ENCODE results near the gene LRRIQ1. TPM values are rescaled to one million over a fixed set of nuclear protein-coding genes. Genes with fewer than 3 reads are reported as not detected.
"Not testable (repeated sequence)": the region's sequence is repeated elsewhere in the genome, so short reads cannot be mapped to it uniquely, and the experiment has no call there.

Gene LRRIQ1
- not detected for total RNA-seq

- POLR2A ChIA-PET = no interaction called here
- no peaks in the 10 kb centered on the region for H3K36me3 Mint-ChIP-seq
- peak; percentile 65 for ATAC-seq (ENCODE audit: low read depth)
- no peak within 1 kb of the TSS for H3K27ac Mint-ChIP-seq
- H3K27me3 Mint-ChIP-seq = peaks cover 6% of the 10 kb centered on the region
- no peaks in the 10 kb centered on the region for H3K9me3 Mint-ChIP-seq
- peak; percentile 36 for DNase-seq
- peaks cover 1% of the 10 kb centered on the region for H3K4me1 Mint-ChIP-seq
- H3K4me3 Mint-ChIP-seq = peak within 1 kb of the TSS; percentile 75
Measured at GRCh38 chr12:85036234-85036707, at the start of gene LRRIQ1, which contains the start of gene TSPAN19. Gene LRRIQ1, plus strand, starts transcription at chr12:85036351. Its CDS starts 1,826 bp downstream, at chr12:85038177. Gene TSPAN19, minus strand, starts transcription at chr12:85036277. Its CDS starts 6,331 bp downstream, at chr12:85029946.

GRCh38 chr12:84986586-84986985, 49.6 kb upstream of the LRRIQ1 start:
- no peak for DNase-seq
- H3K27ac Mint-ChIP-seq = no peak overlapping the region
- no peak for ATAC-seq (ENCODE audit: low read depth)
- POLR2A ChIA-PET = no interaction called here
- H3K4me3 Mint-ChIP-seq = no peak overlapping the region
- H3K27me3 Mint-ChIP-seq = no peaks in the 10 kb centered on the region
- no peaks in the 10 kb centered on the region for H3K9me3 Mint-ChIP-seq
- no peaks in the 10 kb centered on the region for H3K4me1 Mint-ChIP-seq
- no peaks in the 10 kb centered on the region for H3K36me3 Mint-ChIP-seq

GRCh38 chr12:84994426-84994825, 41.7 kb upstream of the LRRIQ1 start:
- no peak overlapping the region for H3K27ac Mint-ChIP-seq
- H3K9me3 Mint-ChIP-seq = peaks cover 2% of the 10 kb centered on the region
- H3K36me3 Mint-ChIP-seq = no peaks in the 10 kb centered on the region
- ATAC-seq (ENCODE audit: low read depth) (no peak), DNase-seq (no peak)
- H3K27me3 Mint-ChIP-seq = peaks cover 3% of the 10 kb centered on the region
- no peak overlapping the region for H3K4me3 Mint-ChIP-seq
- POLR2A ChIA-PET = no interaction called here
- peaks cover 2% of the 10 kb centered on the region for H3K4me1 Mint-ChIP-seq

- no peak overlapping the region for H3K27ac Mint-ChIP-seq
- DNase-seq (no peak), ATAC-seq (ENCODE audit: low read depth) (no peak)
- POLR2A ChIA-PET = no interaction called here
- no peak overlapping the region for H3K4me3 Mint-ChIP-seq
- H3K36me3 Mint-ChIP-seq = no peaks in the 10 kb centered on the region
- peaks cover 2% of the 10 kb centered on the region for H3K4me1 Mint-ChIP-seq
- peaks cover 2% of the 10 kb centered on the region for H3K9me3 Mint-ChIP-seq
- peaks cover 3% of the 10 kb centered on the region for H3K27me3 Mint-ChIP-seq
Measured at GRCh38 chr12:84995641-84996040, 40.5 kb upstream of the LRRIQ1 start.

GRCh38 chr12:84996759-84997158, 39.4 kb upstream of the LRRIQ1 start:
- peaks cover 2% of the 10 kb centered on the region for H3K27me3 Mint-ChIP-seq
- no peak overlapping the region for H3K27ac Mint-ChIP-seq
- H3K4me3 Mint-ChIP-seq = no peak overlapping the region
- H3K9me3 Mint-ChIP-seq = peaks cover 2% of the 10 kb centered on the region
- DNase-seq (no peak), ATAC-seq (ENCODE audit: low read depth) (no peak)
- no peaks in the 10 kb centered on the region for H3K36me3 Mint-ChIP-seq
- POLR2A ChIA-PET = no interaction called here
- H3K4me1 Mint-ChIP-seq = peaks cover 2% of the 10 kb centered on the region

- ATAC-seq (ENCODE audit: low read depth) (no peak), DNase-seq (no peak)
- Mint-ChIP-seq H3K27me3 (no peaks in the 10 kb centered on the region), H3K27ac (no peak overlapping the region), H3K4me3 (no peak overlapping the region), H3K9me3 (peaks cover 2% of the 10 kb centered on the region), H3K4me1 (peaks cover 2% of the 10 kb centered on the region), H3K36me3 (no peaks in the 10 kb centered on the region)
- POLR2A ChIA-PET = no interaction called here
Measured at GRCh38 chr12:84998341-84998740, 37.8 kb upstream of the LRRIQ1 start.

GRCh38 chr12:85000729-85001128, 35.4 kb upstream of the LRRIQ1 start:
- Mint-ChIP-seq H3K4me1 (no peaks in the 10 kb centered on the region), H3K36me3 (no peaks in the 10 kb centered on the region), H3K27me3 (peaks cover 2% of the 10 kb centered on the region), H3K27ac (no peak overlapping the region), H3K4me3 (no peak overlapping the region), H3K9me3 (no peaks in the 10 kb centered on the region)
- no peak for DNase-seq
- POLR2A ChIA-PET = no interaction called here
- no peak for ATAC-seq (ENCODE audit: low read depth)

GRCh38 chr12:85002778-85003296, 33.3 kb upstream of the LRRIQ1 start:
- POLR2A ChIA-PET = no interaction called here
- Mint-ChIP-seq H3K36me3 (no peaks in the 10 kb centered on the region), H3K27me3 (peaks cover 2% of the 10 kb centered on the region), H3K27ac (no peak overlapping the region), H3K9me3 (no peaks in the 10 kb centered on the region), H3K4me1 (no peaks in the 10 kb centered on the region), H3K4me3 (no peak overlapping the region)
- ATAC-seq (ENCODE audit: low read depth) (no peak), DNase-seq (no peak)

- no peaks in the 10 kb centered on the region for H3K9me3 Mint-ChIP-seq
- DNase-seq (no peak), ATAC-seq (ENCODE audit: low read depth) (no peak)
Measured at GRCh38 chr12:85004204-85004603, 31.9 kb upstream of the LRRIQ1 start.

GRCh38 chr12:85005047-85005446, 31.1 kb upstream of the LRRIQ1 start:
- POLR2A ChIA-PET; H3K27ac Mint-ChIP-seq; H3K27me3 Mint-ChIP-seq; H3K9me3 Mint-ChIP-seq; H3K36me3 Mint-ChIP-seq; H3K4me1 Mint-ChIP-seq; H3K4me3 Mint-ChIP-seq; ATAC-seq (ENCODE audit: low read depth); DNase-seq: not testable (repeated sequence)

More at GRCh38 chr12:85004204-85004603, 31.9 kb upstream of the LRRIQ1 start:
- POLR2A ChIA-PET = no interaction called here
- peaks cover 2% of the 10 kb centered on the region for H3K27me3 Mint-ChIP-seq
- H3K4me1 Mint-ChIP-seq = no peaks in the 10 kb centered on the region
- no peak overlapping the region for H3K4me3 Mint-ChIP-seq
- H3K27ac Mint-ChIP-seq = no peak overlapping the region
- no peaks in the 10 kb centered on the region for H3K36me3 Mint-ChIP-seq

GRCh38 chr12:85005615-85006014, 30.5 kb upstream of the LRRIQ1 start:
- POLR2A ChIA-PET = no interaction called here
- no peak for ATAC-seq (ENCODE audit: low read depth)
- H3K27ac Mint-ChIP-seq = no peak overlapping the region

GRCh38 chr12:85006206-85006605, 29.9 kb upstream of the LRRIQ1 start:
- no peaks in the 10 kb centered on the region for H3K9me3 Mint-ChIP-seq
- no peak for DNase-seq
- peaks cover 2% of the 10 kb centered on the region for H3K27me3 Mint-ChIP-seq
- no peaks in the 10 kb centered on the region for H3K36me3 Mint-ChIP-seq
- no peaks in the 10 kb centered on the region for H3K4me1 Mint-ChIP-seq
- ATAC-seq (ENCODE audit: low read depth) = no peak
- POLR2A ChIA-PET = no interaction called here
- H3K27ac Mint-ChIP-seq = no peak overlapping the region
- H3K4me3 Mint-ChIP-seq = no peak overlapping the region

More at GRCh38 chr12:85005615-85006014, 30.5 kb upstream of the LRRIQ1 start:
- no peak for DNase-seq
- Mint-ChIP-seq H3K4me3 (no peak overlapping the region), H3K4me1 (no peaks in the 10 kb centered on the region), H3K27me3 (peaks cover 2% of the 10 kb centered on the region), H3K36me3 (no peaks in the 10 kb centered on the region), H3K9me3 (no peaks in the 10 kb centered on the region)

GRCh38 chr12:85007836-85008235, 28.3 kb upstream of the LRRIQ1 start:
- no peak for ATAC-seq (ENCODE audit: low read depth)
- Mint-ChIP-seq H3K27me3 (peaks cover 2% of the 10 kb centered on the region), H3K36me3 (no peaks in the 10 kb centered on the region), H3K9me3 (no peaks in the 10 kb centered on the region), H3K4me3 (no peak overlapping the region), H3K4me1 (no peaks in the 10 kb centered on the region), H3K27ac (no peak overlapping the region)
- DNase-seq = no peak
- POLR2A ChIA-PET = no interaction called here

GRCh38 chr12:85016413-85016812, 19.7 kb upstream of the LRRIQ1 start:
- Mint-ChIP-seq H3K27me3 (peaks cover 3% of the 10 kb centered on the region), H3K4me3 (no peak overlapping the region), H3K4me1 (no peaks in the 10 kb centered on the region), H3K36me3 (no peaks in the 10 kb centered on the region), H3K27ac (no peak overlapping the region), H3K9me3 (no peaks in the 10 kb centered on the region)
- DNase-seq (no peak), ATAC-seq (ENCODE audit: low read depth) (no peak)
- POLR2A ChIA-PET = no interaction called here

GRCh38 chr12:85017133-85017532, 19.0 kb upstream of the LRRIQ1 start:
- Mint-ChIP-seq H3K36me3 (no peaks in the 10 kb centered on the region), H3K4me1 (no peaks in the 10 kb centered on the region), H3K9me3 (no peaks in the 10 kb centered on the region), H3K4me3 (no peak overlapping the region), H3K27me3 (peaks cover 3% of the 10 kb centered on the region), H3K27ac (no peak overlapping the region)
- POLR2A ChIA-PET = no interaction called here
- DNase-seq (no peak), ATAC-seq (ENCODE audit: low read depth) (no peak)
